Activated CD4-positive, alpha-beta T cell treated with anti-CD3 and anti-CD28 coated beads, Interleukin-2, amount 50 U/mL, for 16 hours (primary cell): ENCODE data around the gene INO80B.

Experiments used
- DNase-seq: peaks from one replicate; pipeline ENCODE4 v3.0.0-alpha.2; 2020

INO80B gene

DNA sequence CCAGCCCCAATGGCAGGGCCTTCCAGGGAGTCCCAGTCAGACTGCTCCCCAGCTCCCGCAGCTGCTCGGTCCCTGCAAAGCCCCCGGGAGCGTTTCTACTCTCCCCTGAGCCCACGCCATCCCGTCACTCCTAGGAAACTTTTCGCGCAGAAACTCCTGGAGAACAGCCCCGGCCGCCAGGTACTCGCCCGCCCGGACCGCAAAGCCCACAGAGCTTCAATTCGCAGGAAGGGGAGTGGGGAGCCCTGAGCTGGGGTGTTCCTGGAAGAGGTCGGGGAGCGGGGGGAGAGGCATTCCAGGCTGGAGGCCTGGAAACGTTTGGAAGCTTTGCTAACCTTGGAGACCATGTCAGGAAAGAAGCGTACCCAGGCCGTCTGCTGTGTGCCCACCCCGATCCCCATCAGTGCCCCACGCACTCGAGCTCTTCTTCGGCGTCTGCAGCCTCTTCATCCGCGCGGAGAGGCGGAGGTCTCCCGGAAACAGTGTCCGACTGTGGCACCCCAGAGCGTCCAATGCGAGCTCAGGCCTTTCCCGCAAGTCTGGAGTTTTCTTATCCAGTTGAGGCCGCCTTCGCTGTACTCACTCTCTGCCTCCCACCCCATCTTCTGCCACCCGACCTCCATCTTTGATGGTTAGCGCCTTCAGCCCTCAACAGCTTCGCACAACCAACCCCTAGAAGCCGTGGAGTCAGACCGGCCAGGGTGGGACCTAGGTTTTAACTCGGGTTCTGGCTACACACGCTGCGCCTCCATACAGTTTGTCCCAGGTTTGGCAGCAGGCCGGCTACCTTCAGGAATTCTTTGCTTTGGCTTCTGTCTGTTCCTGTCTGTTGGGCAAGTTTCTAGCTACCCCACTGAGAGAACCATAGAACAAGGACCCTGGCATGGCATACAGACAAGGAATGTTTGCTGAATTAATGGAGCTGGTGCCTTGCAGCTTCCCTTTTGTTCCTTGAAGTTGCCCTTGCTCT lies 48.9 kb downstream of the INO80B start:
- no peak for DNase-seq

DNA sequence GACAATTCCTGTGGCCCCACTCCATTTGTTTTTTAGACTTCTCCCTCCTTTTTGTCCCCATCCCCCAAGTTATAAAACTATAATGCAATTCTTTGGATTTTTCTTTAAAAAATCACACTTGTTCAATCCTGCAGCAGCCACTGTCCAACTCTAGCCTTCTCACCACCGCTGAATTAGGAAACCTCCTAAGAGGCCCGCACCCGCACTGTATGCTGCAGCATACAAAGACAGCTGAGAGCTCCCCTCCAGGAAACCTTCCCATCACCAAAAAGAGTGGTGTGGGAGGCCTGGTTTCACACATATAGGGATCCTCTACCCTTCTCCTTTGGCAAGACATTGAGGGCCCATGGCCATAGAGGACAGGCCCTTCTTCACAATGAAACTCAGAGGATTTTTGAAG lies 49.7 kb downstream of the INO80B start:
- no peak for DNase-seq

DNA sequence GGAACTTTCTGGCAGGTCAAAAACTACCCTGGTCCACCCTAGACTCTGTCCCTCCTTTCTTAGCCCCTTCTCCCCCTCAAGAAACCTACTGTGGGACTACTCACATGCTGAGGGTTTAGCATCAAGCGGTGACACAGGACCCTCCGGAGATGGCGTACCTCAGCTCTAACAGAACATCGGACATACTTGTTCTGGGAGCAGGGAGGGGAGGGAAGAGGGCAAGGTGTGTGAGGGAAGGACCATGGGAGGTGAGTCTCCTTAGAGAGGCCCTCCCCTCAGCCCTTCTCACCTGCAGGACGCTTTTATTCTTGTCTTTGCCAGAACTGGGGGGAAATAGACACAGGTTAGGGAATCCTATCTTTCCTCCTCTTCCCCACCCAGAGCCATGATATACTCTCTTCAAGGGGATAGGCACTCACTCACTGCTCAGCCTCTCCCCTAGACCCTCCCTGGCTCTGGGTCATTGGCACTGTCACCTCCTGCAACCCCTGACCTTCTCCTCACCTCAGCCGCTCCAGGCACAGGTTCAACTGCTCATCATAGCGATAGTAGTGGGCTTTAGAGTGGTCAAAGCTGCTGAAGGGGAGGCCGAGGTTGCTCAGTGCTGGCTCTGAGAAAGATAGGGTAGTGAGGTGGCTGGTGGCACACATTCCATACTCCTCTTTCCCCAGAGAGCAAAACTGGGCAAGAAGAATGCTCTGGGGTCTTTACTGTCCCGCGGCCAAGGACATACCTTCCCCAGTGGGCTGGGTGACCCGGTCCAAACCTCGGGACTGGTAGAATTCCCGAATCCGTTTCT lies 50.8 kb downstream of the INO80B start:
- no peak for DNase-seq

DNA sequence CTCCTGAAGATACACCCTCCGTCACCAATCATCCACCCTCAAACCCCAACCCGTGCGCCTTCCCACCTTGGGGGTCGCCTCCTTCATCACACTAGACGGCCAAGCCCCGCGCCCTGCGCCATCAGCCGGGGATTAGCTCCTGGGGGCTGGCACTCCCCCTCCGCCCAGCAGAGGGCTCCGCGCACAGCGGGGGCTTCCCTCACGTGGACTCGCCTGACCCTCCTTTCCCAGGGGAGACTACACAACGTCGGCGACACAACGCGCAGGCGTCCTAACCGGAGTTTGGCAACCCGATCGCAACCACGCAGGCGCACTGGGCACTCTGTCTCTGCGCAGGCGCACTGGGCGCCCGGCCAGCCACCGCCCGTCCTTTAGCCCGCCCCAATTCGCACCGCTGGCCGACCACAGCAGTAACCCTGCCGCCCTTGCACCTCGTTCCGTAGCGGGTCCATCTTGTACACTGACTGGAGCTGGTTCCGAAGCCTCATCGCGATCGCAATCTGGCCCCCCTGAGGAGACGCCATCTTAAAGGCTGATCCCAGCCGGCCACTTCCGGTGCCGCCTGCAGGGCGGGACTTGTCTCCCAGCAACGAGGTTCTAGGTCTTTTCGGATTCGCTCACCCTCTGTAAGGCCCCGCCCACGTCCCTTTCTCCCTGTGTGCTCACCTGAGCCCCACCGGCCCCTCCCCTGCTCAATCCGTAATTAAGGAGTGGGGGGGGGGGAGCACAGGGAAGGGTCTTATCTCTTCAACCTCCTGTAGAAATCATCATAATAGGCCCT lies 52.4 kb downstream of the INO80B start, which contains the start of gene PCGF1:
Gene PCGF1 (minus strand): TSS at position 551 of the 781 bp plus-strand sequence. CDS start 27 bp downstream, at position 524.
- peak; percentile 99 for DNase-seq
